RWPE2 (cell line): ENCODE data around the gene HEMK1.

ENCODE experiments used
- ATAC-seq: fragments of 200-7000 bp; cut with Tn5 transposase; 3 replicates; pipeline ENCODE4 v1.9.1; 2021; ENCODE audit warnings: low read depth
- DNase-seq: peaks from one replicate; pipeline ENCODE4 v3.0.0-alpha.2; 2020; ENCODE audit warnings: low spot score
- H3K27ac ChIP-seq: fragments of 450-650 bp; 2 replicates; pipeline ENCODE4 v1.5.1; 2017; ENCODE audit warnings: mild to moderate bottlenecking; ENCODE audit not compliant: poor library complexity, severe bottlenecking
- H3K27me3 ChIP-seq: fragments of 250-450 bp; sonication (Bioruptor Pico); 2 replicates; pipeline ENCODE4 v1.5.1; 2021; ENCODE audit warnings: mild to moderate bottlenecking, moderate library complexity; ENCODE audit not compliant: insufficient read depth, poor library complexity, severe bottlenecking
- H3K36me3 ChIP-seq: fragments of 250-450 bp; sonication (Bioruptor Pico); 2 replicates; pipeline ENCODE4 v1.5.1; 2020; ENCODE audit warnings: low read depth, mild to moderate bottlenecking, moderate library complexity
- H3K4me1 ChIP-seq: fragments of 250-450 bp; sonication (Bioruptor Pico); 2 replicates; pipeline ENCODE4 v1.5.1; 2021; ENCODE audit warnings: mild to moderate bottlenecking, moderate library complexity; ENCODE audit not compliant: insufficient read depth, poor library complexity, severe bottlenecking
- H3K4me3 ChIP-seq: fragments of 250-450 bp; sonication (Bioruptor Pico); 2 replicates; pipeline ENCODE4 v1.5.1; 2021; ENCODE audit warnings: mild to moderate bottlenecking, moderate library complexity; ENCODE audit not compliant: severe bottlenecking
- H3K9me3 ChIP-seq: fragments of 250-450 bp; sonication (Bioruptor Pico); 2 replicates; pipeline ENCODE4 v1.5.1; 2021; ENCODE audit warnings: mild to moderate bottlenecking, moderate library complexity; ENCODE audit not compliant: severe bottlenecking
- TF ChIP-seq, protein P1 (sequence below): fragments of 450-650 bp; IDR thresholded peaks from one replicate; pipeline ENCODE4 v1.5.1; 2017; ENCODE audit warnings: mild to moderate bottlenecking, moderate library complexity; ENCODE audit not compliant: poor library complexity, severe bottlenecking

The HEMK1 gene

DNA sequence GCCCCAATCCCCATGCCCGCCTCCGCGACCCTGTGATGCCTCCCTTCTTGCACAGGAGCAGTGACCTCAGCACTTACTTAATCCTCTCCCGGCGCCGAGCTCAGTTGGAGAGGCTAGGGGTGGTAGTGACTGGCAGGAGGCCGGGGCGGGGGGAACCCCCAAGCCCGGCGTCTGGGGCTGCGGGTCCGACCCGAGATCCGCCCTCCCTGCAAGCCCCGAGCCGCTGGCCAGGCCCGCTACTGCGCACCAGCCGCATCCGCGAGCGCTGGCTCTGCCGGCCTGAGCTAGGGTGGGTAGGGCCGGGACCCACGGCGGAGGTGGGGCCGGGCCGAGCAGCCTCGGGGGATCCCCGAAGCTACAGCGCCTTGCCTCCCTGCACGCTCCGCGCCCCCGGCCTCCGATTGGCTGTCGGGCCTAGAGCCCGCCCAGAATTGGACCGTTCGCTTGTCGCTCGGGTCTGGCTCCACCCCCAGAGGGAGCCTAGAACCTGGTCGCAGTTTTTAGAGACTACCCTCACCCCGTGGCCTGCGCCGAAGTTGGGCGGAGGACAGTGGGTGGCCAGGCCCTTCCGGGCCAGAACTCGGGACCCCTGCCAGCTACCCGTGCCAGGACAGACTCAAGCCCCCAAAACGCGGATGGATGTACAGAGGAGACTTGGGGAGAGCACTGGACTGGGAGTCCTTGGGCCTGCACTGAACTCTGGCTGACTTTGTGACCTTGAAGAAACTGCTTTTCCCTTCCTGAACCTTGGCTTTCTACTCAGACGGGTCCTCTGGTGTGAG, 1.7 kb upstream of the HEMK1 start, which contains the start of gene C3orf18:
C3orf18 (minus strand) TSS at position 362 of the 782 bp plus-strand sequence. CDS start 2,048 bp downstream, outside the sequence.
- peak; percentile 87 for DNase-seq
- peak; percentile 77 for ATAC-seq
- Histone ChIP-seq H3K4me3 (peak within 1 kb of the TSS; percentile 51), H3K36me3 (no peaks in the 10 kb centered on the region), H3K9me3 (no peaks in the 10 kb centered on the region), H3K27ac (peak within 1 kb of the TSS; percentile 59), H3K4me1 (peaks cover 15% of the 10 kb centered on the region), H3K27me3 (no peaks in the 10 kb centered on the region)
- TF ChIP-seq, protein P1, sequence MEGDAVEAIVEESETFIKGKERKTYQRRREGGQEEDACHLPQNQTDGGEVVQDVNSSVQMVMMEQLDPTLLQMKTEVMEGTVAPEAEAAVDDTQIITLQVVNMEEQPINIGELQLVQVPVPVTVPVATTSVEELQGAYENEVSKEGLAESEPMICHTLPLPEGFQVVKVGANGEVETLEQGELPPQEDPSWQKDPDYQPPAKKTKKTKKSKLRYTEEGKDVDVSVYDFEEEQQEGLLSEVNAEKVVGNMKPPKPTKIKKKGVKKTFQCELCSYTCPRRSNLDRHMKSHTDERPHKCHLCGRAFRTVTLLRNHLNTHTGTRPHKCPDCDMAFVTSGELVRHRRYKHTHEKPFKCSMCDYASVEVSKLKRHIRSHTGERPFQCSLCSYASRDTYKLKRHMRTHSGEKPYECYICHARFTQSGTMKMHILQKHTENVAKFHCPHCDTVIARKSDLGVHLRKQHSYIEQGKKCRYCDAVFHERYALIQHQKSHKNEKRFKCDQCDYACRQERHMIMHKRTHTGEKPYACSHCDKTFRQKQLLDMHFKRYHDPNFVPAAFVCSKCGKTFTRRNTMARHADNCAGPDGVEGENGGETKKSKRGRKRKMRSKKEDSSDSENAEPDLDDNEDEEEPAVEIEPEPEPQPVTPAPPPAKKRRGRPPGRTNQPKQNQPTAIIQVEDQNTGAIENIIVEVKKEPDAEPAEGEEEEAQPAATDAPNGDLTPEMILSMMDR, result no peak

DNA sequence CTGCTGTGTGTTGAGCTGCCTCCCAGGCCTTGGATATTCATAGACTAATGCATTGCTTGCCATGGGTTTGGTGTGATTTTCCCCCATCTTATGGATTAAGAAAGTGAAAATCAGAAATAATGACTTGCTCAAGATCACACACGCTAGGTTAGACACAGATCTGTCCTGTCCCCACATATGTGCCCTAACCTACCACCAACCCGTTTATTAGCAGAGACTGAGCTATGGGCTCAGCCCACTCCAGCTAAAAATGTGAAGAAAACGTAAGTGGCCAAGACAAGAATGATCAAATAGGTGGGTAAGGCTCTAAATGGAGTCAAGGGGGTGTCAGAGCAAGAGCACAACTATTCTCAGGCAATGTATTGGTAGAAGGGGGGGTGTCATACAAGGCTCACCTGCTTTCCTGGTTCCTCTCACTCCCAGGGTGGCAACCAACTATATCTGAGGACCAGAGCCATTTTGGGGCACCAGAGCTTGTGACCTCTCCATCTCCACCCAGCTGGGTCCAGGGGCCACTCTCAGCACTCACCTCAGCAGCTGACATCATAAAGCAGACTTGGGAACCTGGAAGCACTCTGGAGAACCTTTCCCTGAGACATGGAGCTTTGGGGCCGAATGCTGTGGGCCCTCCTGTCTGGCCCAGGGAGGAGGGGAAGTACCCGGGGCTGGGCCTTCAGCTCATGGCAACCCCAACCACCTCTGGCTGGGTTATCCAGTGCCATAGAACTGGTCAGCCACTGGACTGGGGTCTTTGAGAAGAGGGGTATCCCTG, 1.4 kb downstream of the HEMK1 start:
- H3K36me3 ChIP-seq, result no peaks in the 10 kb centered on the region
- DNase-seq (no peak), ATAC-seq (no peak)
- H3K4me3 ChIP-seq, result no peak overlapping the region
- H3K27me3 ChIP-seq, result no peaks in the 10 kb centered on the region
- no peak overlapping the region for H3K27ac ChIP-seq
- no peaks in the 10 kb centered on the region for H3K9me3 ChIP-seq
- TF ChIP-seq, protein P1, result no peak
- H3K4me1 ChIP-seq, result peaks cover 9% of the 10 kb centered on the region

DNA sequence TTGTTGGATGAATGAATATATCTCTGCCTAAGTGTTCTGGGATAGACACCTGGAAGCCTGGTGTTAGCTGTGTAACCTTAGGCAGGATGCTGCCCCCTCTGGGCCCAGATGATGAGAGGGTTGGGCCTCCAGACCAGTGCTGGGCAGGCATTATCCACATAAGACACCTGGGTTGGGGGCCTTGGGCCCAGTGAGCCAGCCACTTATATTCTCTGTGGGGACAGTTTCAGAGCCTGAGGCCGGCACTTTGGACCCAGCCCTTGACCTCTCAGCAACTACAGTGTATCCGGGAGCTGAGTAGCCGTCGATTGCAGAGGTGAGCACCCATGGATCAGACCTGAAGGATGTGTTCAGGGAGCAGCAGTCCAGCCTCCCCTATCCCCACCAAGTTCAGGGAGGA, 2.2 kb downstream of the HEMK1 start:
- no peak for DNase-seq
- Histone ChIP-seq H3K4me1 (peaks cover 9% of the 10 kb centered on the region), H3K27me3 (no peaks in the 10 kb centered on the region), H3K9me3 (no peaks in the 10 kb centered on the region), H3K36me3 (0 out of 2 replicates have a peak, but pooled peaks cover 5% of the 10 kb centered on the region), H3K4me3 (no peak overlapping the region), H3K27ac (no peak overlapping the region)
- no peak for ATAC-seq
- TF ChIP-seq, protein P1, result no peak

DNA sequence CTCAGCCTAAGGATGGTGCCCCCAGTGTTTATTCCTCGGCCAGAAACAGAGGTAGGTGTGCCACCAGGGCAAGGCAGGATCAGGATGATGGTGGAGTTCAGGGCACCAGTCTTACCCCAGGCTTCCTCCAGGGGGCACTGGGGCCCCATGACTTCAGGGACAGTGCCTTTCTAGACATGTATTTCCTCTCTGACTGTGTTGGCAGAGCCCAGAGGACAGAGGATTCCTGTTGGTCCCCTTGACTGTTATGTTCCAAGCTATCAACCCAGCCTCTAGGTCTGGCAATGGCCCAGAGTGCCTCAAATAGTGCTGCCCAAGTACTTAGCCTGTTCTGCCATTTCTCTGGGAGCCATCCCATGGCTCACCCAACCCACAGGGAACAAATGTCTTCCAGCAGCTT, 2.8 kb downstream of the HEMK1 start:
- TF ChIP-seq, protein P1, result peak; percentile 71
- Histone ChIP-seq H3K27me3 (no peaks in the 10 kb centered on the region), H3K9me3 (no peaks in the 10 kb centered on the region), H3K36me3 (peaks cover 5% of the 10 kb centered on the region; the same call in 1 of the 2 replicates), H3K4me1 (peaks cover 9% of the 10 kb centered on the region), H3K4me3 (no peak overlapping the region), H3K27ac (no peak overlapping the region)
- DNase-seq (no peak), ATAC-seq (no peak)
